ENCODE data around the gene TNFRSF18.

The TNFRSF18 gene

DNA sequence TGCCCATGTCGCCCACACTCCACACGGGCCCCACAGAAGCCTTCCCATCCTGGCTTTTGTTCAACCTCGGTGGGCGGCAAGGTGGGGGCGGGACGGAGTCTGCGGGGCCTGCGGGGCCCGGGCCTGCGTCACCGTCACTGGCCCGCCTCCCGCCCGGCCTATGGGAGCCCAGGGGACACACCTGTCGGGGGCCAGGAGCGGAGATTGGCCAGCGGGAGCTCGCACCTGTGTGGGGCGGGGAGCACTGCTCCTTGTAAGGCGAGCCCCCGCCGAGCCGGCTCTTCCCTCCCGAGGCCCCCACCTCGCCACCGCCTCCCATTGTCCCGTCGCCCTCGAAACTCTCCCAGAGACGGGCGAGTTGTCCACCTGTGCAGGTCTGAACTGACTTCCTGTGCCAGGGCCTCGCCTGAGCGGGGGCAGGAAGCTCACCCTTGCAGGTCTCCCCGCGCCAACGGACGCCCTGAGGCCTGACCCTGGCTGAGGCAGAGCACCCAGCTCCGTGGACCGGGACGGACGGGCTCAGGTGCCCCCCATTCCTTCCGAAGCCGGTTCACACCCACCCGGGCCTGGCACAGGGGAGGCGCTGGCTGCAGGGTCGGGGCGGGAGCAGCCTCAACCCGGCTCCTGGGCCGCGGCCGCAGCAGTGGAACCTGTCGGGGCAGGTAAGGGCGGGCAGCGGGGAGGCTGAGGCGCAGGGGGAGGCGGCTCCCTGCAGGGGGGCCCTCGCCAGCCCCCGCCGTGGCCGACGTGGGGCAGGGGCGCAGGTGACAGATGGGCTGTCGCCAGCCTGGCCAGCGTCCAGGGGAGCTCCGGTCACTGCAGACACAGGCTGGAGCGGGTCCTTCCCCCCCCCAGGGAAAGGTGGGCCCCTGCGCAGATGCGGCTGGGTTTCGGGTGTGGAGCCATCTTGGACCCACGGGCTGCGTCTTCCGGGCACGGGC, 43.5 kb downstream of the TNFRSF18 start:
- no peak for DNase-seq

DNA sequence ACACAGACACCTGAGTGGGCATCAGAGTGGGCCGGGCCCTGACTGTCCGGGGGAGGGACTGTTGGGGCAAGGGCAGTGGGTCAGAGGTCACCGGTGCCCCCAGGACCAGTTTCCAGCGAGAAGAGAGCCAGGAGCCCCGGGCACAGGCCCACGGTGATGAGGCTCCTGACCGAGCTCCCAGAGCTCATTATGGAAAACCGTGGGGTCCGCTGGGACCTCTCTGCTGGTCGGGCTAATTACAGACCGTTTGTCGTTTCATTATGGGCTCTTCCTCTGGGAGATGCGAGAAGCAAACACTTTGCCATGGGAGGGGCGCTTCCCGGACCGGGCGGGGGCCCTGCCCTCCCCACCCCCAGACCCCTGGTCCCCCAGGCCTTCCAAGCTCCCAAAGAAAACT, 44.7 kb downstream of the TNFRSF18 start:
- no peak for DNase-seq

DNA sequence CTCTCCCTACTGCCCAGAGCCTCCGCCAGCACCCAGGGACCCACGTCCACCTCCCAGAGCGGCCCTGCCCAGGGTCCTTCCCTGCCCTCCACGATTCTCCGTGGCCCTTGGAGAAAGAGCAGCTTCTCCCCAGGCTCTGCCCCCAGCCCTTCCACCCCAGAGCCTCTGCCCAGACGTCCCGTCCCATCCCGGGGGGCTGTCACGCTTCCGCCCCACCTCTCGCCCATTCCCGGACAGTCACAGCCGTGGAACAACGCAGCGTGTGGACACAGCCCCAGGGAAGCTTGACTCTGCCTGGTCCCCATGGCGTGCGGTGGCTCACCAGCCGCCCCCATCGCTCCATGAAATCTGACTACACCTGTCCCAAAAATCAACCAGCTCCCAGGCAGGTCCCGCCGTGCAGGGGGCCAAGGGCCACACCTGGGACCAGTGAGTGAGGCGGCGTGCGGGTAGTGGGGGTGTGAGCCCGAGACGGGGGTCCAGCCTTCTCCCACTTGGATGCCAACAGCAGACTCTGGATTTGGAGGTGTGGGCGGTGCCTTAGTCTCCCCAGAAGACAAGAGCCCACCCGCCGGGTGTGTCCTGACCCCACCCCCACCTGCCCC, 45.2 kb downstream of the TNFRSF18 start:
- DNase-seq, result no peak

DNA sequence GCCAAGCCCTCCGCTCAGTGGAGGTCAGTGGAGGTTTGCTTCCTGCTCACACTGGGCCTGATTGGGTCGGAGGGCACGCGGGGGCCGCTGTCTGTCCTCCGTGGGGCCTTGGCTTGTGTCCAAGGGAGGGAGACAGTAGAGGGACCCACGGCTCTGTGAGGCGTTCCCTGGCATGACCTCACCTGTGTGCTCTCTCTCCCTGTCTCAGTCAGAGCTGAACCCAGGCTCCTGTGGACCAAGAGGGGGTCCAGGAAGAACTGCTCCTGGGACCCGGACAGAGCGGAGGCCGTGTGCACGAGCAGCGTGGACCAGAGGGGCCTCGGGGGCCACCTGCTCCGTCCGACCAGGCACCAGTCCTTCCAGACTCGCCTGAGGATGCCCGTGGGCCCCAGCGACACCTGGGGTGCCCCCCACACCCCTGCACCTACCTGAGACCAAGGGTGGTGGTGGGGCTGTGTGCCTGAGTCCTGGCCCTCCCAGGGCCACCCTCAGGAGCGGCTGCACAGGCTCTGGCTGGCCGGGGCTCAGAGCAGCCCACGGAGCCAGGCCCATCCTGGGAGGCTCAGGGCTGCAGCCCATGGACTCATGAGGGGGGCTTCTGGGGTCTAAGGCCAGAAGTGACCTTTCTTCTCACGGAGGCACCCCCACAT, 46.0 kb downstream of the TNFRSF18 start:
- DNase-seq, result no peak

DNA sequence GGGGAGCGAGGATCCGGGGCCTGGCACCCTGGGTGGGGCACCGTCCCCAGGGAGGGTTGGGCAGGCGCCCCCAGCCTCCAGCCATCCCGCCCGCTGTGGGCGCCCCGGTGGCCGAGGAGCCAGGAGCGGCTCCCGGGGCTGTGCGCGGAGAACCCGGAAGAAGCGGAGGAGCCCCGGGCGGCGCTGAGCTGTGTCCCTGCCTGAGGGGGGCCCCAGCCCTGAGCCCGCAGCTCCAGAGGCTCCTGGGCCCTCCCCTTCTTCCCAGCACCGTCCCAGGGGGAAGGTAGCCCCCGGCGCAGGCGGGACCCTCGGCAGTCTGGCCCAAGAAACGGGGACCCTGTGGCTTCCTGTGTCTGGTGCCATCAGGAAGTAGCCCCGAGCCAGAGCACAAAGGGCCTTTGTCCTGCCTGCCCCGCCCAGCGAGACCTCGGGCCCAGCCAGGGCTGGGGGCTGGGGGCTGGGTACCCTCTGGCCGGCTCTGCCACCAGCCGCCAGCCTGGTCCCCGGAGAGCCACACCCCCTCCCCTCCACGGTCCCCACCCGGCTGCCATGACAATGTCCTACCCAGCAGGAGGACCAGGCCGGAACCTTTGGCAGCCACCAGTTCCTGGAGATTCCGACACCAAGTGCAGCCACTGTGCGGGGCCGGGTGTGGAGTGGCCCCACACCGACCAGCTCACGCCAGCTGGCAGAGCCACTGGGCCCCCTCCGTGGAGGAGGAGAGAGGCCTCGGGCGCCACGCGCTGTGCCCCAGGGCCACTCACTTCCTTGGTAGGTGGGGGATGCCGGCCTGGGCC, 48.3 kb downstream of the TNFRSF18 start:
- DNase-seq, result peak; percentile 29

DNA sequence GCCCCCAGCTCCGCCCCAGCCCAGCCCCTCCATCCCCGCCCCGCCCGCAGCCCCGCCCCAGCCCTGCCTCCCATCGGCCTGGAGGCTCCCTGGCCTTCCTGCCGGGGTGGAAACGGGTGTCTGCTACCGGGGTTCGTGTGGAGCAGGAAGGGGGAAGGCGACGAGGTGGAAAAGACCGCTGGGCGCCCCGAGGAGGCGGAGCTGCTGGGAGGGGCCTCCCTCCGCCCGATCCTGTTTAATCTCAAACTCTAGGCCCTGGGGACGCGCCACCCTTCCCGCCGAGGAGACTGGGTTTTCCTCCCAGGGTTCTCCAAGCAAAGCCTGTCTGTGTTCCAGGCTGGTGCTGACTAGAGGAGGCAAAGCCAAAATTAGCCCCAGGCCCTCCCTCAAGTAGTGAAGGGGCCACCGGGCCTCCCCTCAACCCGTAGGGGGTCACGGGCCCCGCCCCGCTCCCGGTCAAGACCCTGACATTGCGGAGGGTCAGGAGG, 48.9 kb downstream of the TNFRSF18 start:
- peak; percentile 37 for DNase-seq

DNA sequence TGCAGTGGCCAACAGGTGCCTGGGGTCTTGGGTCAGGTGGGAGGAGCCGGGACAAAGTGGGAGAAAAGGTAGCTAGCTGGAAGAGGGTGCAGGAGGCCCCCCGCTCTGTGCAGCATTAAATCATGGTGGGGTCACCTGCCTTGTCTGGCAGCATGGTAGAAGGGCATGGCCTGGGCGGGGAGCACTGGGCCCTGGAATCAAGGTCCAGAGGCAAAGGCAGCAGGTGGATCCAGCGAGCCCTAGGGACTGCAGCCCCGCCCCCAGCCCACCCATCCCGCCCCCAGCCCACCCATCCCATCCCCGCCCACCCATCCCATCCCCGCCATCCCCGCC, 49.4 kb downstream of the TNFRSF18 start:
- DNase-seq, result no peak

DNA sequence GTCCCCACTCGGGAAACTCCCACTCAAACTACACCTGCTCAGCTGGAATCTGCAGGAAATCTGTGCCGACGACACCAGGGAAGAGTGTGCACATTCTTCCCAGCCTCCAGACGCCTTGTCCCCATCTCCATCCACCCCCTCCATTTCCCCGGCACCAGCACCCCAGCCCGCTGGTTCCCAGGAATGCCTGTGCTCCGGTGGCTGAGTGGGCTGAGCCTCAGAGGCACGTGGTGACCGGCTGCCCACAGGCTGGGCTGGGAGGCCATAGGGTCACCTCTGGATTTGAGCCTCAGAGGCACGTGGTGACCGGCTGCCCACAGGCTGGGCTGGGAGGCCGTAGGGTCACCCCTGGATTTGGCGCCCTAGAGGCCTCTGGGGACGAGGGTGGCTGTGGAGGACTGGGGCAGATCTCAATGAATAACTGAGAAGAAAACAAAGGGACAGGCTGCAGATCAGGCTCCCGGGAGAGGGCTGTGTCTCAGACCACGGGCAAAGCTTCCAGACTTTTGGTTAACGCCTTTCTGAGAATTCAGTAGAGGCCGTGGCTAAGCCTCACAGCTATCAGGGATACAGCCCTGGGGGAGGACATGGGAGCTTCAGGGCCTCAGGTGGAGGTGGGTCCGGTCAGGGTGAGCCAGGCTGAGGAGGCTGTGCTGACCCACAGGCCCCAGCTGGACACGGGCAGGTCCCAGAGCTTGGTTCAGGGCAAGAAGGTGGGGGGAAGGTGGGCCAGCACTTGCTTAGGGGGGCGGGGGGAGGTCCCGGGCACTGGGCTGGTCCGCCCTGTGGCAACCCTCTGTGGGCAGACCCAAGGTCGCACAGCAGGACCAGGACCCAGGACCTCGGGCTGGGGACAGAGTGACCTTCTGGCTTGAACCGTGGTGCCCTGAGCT, 50.0 kb downstream of the TNFRSF18 start:
- no peak for DNase-seq

DNA sequence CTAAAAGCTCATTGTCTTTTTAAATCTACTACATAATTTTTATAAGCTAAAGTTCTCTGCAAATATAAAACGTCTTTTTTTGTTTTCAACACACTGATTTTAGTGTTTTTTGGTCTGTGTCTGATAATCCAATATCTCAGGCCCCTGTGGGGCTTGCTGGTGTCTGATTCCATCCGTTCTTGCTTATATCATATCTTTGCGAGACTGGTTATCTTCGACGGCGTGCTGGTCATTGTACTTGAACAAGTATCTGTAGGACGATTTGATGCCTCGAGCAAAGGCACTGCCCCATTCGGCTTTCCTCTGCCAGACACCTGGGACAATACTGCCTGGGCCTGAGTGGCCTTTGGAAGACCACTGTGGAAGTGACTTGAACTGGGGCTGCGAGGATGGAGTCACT, 51.1 kb downstream of the TNFRSF18 start:
- no peak for DNase-seq

DNA sequence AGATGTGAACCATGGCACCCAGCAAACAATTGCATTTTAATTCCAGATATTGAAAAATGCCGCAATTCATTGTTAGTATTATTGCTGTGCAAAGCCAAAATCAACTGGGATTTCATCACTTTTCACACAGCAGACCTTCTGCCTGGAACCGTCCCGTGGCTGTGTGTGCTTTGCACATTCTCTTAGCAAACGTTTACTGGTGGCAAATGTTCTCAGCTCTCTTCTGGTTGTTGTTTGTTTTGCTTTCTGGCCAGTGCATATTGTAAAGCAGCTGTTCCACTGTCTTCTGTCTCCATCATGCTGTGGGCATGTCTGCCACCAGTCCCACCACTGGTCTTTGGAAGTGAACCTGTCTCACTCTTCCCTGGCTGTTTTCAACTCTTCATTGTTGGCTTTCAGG, 52.5 kb downstream of the TNFRSF18 start:
- DNase-seq, result no peak
